Breast epithelium (tissue), 3 donors: Measurements from ENCODE around the gene PIEZO1.

Source experiments
- CTCF ChIP-seq, 3 donors: fragments of 450-650 bp; IDR thresholded peaks; one replicate each; pipeline ENCODE4 v1.5.1; 2016 to 2017; ENCODE audit warnings: antibody characterized with exemption in 3 of 3, mild to moderate bottlenecking in 3 of 3, moderate library complexity in 3 of 3
- POLR2A ChIP-seq: fragments of 450-650 bp; IDR thresholded peaks from one replicate; pipeline ENCODE4 v1.6.1; 2016; ENCODE audit warnings: antibody characterized with exemption, mild to moderate bottlenecking, moderate library complexity
- POLR2AphosphoS5 ChIP-seq, 3 donors: sonication (generic); formaldehyde crosslinking; IDR thresholded peaks; one replicate each; pipeline ENCODE4 v1.6.1; 2017; ENCODE audit warnings: antibody characterized with exemption in 3 of 3

GRCh38 chr16:88719267-88719932, 65.6 kb downstream of the PIEZO1 start:
- TF ChIP-seq CTCF (IDR thresholded peaks at IDR 0.05) = no peak
- no peak for TF ChIP-seq POLR2A
- TF ChIP-seq POLR2AphosphoS5 (IDR thresholded peaks at IDR 0.05) = no peak
